Smooth muscle cell (in vitro differentiated cells): ENCODE results near the gene MAMDC2. TPM values are rescaled to one million over a fixed set of nuclear protein-coding genes. Genes with fewer than 3 reads are reported as not detected.

ENCODE experiments used
- DNase-seq: peaks from one replicate; lab custom pipeline; 2025; ENCODE audit not compliant: unreplicated experiment; lab: John Stamatoyannopoulos, UW
- H2AFZ ChIP-seq: fragments of 200-600 bp; sonication (generic); 2 replicates; pipeline ENCODE4 v1.6.0; 2016; ENCODE audit warnings: antibody characterized with exemption, low read depth, mild to moderate bottlenecking
- H3F3A ChIP-seq: fragments of 200-600 bp; sonication (generic); 2 replicates; pipeline ENCODE4 v1.6.0; 2017; ENCODE audit warnings: antibody characterized with exemption, low read depth
- H3K27ac ChIP-seq: fragments of 200-600 bp; sonication (generic); 2 replicates; pipeline ENCODE4 v1.5.1; 2016; ENCODE audit warnings: low read depth, mild to moderate bottlenecking
- H3K27me3 ChIP-seq: fragments of 200-600 bp; sonication (generic); 2 replicates; pipeline ENCODE4 v1.6.1; 2016; ENCODE audit warnings: low read depth, mild to moderate bottlenecking
- H3K36me3 ChIP-seq: fragments of 200-600 bp; sonication (generic); 2 replicates; pipeline ENCODE4 v1.5.1; 2016; ENCODE audit warnings: low read depth
- H3K4me1 ChIP-seq: fragments of 200-600 bp; sonication (generic); 2 replicates; pipeline ENCODE4 v1.5.1; 2016; ENCODE audit warnings: low read depth
- H3K4me2 ChIP-seq: fragments of 200-600 bp; sonication (generic); 2 replicates; pipeline ENCODE4 v1.6.0; 2016; ENCODE audit warnings: mild to moderate bottlenecking
- H3K4me3 ChIP-seq: fragments of 200-600 bp; sonication (generic); 2 replicates; pipeline ENCODE4 v1.5.1; 2016; ENCODE audit warnings: mild to moderate bottlenecking
- H3K79me2 ChIP-seq: fragments of 200-600 bp; sonication (generic); 2 replicates; pipeline ENCODE4 v1.6.0; 2016; ENCODE audit warnings: low read depth, mild to moderate bottlenecking
- H3K9ac ChIP-seq: fragments of 200-600 bp; sonication (generic); 2 replicates; pipeline ENCODE4 v1.6.0; 2016; ENCODE audit warnings: low read depth
- H3K9me3 ChIP-seq: fragments of 200-600 bp; sonication (generic); replicated peaks from 2 replicates; pipeline ENCODE4 v1.5.1; 2016; ENCODE audit warnings: low read depth
- H4K20me1 ChIP-seq: fragments of 200-600 bp; sonication (generic); 2 replicates; pipeline ENCODE4 v1.6.0; 2016; ENCODE audit warnings: low read depth
- WGBS: methylation state at CpG from one replicate; pipeline ENCODE4 v1.1.7; 2016; ENCODE audit warnings: low lambda C conversion rate; 5-methylcytosine and 5-hydroxymethylcytosine counted together
- polyA plus RNA-seq: library from polyadenylated mRNA; unstranded; fragments of >200 nt; fragmentation: Nextera tagmentation; extraction: Ambion mirVana; gene quantifications from 2 replicates; pipeline ENCODE4 v1.2.1, GENCODE V29; 2016
- total RNA-seq: library from RNA; depleted of rRNA; stranded (reverse); fragments of >200 nt; gene quantifications from 2 replicates; pipeline ENCODE4 v1.2.3, GENCODE V29; 2014
- TF ChIP-seq, protein P1 (sequence below): fragments of 200-600 bp; sonication (generic); IDR thresholded peaks from 2 replicates; pipeline ENCODE4 v1.5.1; 2017; ENCODE audit warnings: borderline replicate concordance, mild to moderate bottlenecking, antibody characterized with exemption; ENCODE audit not compliant: insufficient read depth, poor library complexity, severe bottlenecking

The MAMDC2 gene
- total and polyA plus RNA-seq, 2 experiments from 2014 or later, result 8.2 to 13.0 TPM

DNA sequence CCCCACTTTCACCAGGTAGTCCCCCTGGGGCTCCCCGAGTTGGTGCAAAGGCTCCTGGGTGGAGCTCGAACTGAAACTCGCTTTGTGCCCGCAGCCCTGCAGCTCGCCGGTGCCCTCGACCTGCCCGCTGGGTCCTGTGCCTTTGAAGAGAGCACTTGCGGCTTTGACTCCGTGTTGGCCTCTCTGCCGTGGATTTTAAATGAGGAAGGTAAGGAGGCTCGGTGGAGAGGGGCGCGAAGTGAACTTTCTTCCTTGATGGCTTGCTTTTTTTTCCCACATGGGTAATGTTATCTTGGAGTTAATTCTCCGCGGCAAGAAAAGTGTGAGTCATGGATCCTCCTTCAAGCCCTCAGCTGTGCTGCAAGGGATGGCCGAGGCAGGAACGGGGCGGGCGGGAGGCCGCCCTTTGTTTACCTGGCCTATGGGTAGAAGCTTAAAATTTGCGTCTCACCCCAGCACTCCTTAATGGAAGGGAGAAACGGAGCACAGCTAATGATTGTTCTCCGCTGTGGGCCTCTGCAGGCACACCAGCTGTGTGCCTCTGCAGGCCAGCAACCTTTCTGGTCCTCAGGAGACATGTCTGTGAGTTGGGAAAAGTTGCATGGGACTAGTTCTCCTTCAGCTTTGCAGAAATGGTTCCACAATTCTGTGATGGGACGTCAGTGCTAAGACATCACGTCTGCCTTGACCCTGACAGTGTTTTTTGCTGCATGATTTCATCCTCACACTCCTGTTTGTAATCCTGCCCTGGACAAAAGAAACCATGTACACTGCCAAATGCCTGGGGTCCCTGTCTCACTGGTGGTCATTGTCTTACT, 1.1 kb downstream of the MAMDC2 start:
- H3K4me3 ChIP-seq, result peak overlapping the region; percentile 61
- WGBS, result 6% methylated on average over 26 of the region's 26 CpGs
- H4K20me1 ChIP-seq, result no peaks in the 10 kb centered on the region
- TF ChIP-seq, protein P1, sequence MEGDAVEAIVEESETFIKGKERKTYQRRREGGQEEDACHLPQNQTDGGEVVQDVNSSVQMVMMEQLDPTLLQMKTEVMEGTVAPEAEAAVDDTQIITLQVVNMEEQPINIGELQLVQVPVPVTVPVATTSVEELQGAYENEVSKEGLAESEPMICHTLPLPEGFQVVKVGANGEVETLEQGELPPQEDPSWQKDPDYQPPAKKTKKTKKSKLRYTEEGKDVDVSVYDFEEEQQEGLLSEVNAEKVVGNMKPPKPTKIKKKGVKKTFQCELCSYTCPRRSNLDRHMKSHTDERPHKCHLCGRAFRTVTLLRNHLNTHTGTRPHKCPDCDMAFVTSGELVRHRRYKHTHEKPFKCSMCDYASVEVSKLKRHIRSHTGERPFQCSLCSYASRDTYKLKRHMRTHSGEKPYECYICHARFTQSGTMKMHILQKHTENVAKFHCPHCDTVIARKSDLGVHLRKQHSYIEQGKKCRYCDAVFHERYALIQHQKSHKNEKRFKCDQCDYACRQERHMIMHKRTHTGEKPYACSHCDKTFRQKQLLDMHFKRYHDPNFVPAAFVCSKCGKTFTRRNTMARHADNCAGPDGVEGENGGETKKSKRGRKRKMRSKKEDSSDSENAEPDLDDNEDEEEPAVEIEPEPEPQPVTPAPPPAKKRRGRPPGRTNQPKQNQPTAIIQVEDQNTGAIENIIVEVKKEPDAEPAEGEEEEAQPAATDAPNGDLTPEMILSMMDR, result no peak
- H2AFZ ChIP-seq, result peak overlapping the region; percentile 88
- H3K27me3 ChIP-seq, result no peaks in the 10 kb centered on the region
- no peaks in the 10 kb centered on the region for H3K9me3 ChIP-seq
- H3F3A ChIP-seq, result no peaks in the 10 kb centered on the region
- no peak overlapping the region for H3K27ac ChIP-seq
- no peaks in the 10 kb centered on the region for H3K79me2 ChIP-seq
- no peak overlapping the region for H3K9ac ChIP-seq
- H3K4me2 ChIP-seq, result peak overlapping the region; percentile 99
- DNase-seq, result no peak
- no peaks in the 10 kb centered on the region for H3K36me3 ChIP-seq
- H3K4me1 ChIP-seq, result peaks cover 28% of the 10 kb centered on the region

DNA sequence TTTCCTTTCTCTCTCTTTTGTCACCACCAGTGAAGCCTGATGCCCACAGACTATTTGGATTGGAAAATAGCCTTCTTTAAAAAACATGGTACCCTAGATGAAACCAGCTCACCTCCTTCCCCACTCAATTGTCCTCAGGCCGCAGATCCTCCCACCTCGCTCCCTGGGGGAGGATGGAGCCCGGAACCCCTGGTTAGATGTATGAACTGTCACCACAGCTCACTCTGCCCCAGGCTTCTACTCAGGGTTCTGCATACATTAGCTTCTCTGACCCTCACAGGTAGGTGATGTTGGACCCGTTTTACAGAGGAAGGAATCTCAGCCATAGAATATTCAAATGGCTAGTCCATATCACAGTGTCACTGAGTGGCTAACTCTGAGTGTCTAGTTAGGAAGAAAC, 1.8 kb downstream of the MAMDC2 start:
- TF ChIP-seq, protein P1, result no peak
- Histone ChIP-seq H3K27me3 (no peaks in the 10 kb centered on the region), H3K36me3 (no peaks in the 10 kb centered on the region), H3K79me2 (no peaks in the 10 kb centered on the region), H3K4me2 (no peak overlapping the region), H3K9ac (no peak overlapping the region), H3F3A (peaks cover 4% of the 10 kb centered on the region), H4K20me1 (no peaks in the 10 kb centered on the region), H2AFZ (no peak overlapping the region), H3K9me3 (no peaks in the 10 kb centered on the region), H3K27ac (no peak overlapping the region), H3K4me1 (peaks cover 28% of the 10 kb centered on the region), H3K4me3 (no peak overlapping the region)
- WGBS, result 89% methylated on average over 4 of the region's 4 CpGs
- DNase-seq, result no peak

DNA sequence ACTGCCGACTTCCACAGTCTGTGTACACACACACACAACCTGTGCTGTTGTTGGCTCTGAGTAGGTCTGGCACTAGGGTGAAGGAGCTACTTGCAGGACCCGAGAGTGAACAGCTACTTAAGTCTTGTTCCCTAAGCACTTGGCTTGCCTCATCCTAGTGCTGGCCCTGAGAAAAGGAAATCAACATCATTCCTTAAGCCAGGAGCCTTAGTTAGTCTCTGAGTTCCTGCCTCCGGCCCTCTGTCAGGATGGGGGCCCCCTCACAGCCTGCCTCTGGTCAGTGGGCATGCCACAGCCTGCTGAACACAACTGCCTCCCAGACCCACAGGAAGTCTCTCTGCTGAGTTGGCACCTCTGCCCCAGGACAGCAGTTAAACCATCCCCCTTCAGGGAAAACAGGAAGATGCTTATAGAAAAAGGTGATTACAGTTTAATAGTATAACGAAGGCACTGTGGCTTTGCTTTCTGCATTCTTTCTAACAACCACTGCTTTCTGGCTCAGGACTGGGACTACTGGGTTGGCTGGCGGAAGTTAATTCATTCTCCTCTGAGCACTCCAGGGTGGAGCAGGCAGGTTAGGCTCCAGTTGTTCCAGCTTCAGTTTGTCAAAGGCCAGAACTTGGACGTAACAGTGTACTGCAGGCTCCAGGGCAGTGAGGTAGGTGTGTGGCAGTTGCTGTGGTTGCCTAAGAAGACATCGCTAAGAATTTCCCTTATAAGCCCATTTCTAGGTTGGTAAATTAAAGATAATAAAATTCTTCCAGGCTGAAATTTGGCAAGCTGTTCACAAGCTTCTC, 2.8 kb downstream of the MAMDC2 start:
- no peak for DNase-seq
- no peaks in the 10 kb centered on the region for H3K36me3 ChIP-seq

More for the DNA sequence above, 2.8 kb downstream of the MAMDC2 start:
- Histone ChIP-seq H3K27me3 (no peaks in the 10 kb centered on the region), H3K27ac (no peak overlapping the region), H2AFZ (no peak overlapping the region), H3F3A (peaks cover 4% of the 10 kb centered on the region), H3K4me3 (no peak overlapping the region), H4K20me1 (no peaks in the 10 kb centered on the region), H3K79me2 (no peaks in the 10 kb centered on the region), H3K9me3 (no peaks in the 10 kb centered on the region), H3K9ac (no peak overlapping the region), H3K4me1 (peaks cover 28% of the 10 kb centered on the region), H3K4me2 (peak overlapping the region; percentile 16)
- WGBS, result 46% methylated on average over 7 of the region's 7 CpGs
- TF ChIP-seq, protein P1, result no peak
